Measurements from ENCODE around the gene TSPAN17. TPM values are rescaled to one million over a fixed set of nuclear protein-coding genes. Genes with fewer than 3 reads are reported as not detected.

TSPAN17 gene
- total RNA-seq, 1 experiment from 2014 or later = 50.1 TPM

DNA sequence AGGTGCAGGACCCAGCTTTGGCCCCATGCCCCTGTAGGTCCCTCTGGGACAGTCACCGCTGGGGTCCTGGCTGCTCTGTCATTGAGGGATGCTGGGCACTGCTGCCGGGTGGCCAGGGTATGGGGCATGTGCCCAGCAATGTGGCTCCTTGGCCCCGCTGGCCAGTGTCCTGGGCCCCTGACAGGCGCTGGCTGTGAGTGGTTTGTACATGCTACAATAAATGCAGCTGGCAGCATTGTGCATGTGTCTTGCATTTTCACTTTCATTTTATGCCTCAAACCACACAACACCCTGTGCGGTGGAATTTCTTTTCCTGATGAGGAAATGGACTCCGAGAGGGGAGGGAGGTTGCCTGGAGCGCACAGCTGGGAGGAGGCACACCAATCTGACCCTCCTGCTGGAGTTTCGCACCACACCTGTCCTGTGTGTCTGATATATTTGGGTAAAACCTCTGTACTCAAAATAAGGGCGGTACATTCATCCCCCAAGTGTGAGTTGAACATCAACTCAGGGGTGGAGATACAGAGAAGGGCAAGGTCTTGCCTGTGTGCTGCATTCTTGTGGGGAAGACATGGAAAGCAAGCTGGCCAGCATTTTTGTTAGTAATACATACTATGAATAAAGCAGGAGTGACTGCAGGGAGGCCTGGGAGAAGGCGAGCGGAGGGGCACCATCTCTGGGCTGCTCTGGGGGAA, 11.7 kb downstream of the TSPAN17 start:
- Histone ChIP-seq H3K9me2 (ENCODE audit: insufficient read depth) (no peaks in the 10 kb centered on the region), H3K27ac (ENCODE audit: low read depth, low read length) (no peak overlapping the region), H2AFZ (ENCODE audit: low read depth, low read length, poor library complexity, severe bottlenecking) (no peak overlapping the region), H3K4me3 (replicated peaks in 1 of 2; ENCODE audit: low read depth in 1 of 2, low read length in 2 of 2) (no peak overlapping the region), H3K27me3 (ENCODE audit: insufficient read depth, low read length) (no peaks in the 10 kb centered on the region), H3K79me2 (ENCODE audit: insufficient read depth, low read length) (no peaks in the 10 kb centered on the region), H3K9ac (ENCODE audit: low read length) (no peak overlapping the region), H4K20me1 (ENCODE audit: insufficient read depth) (no peaks in the 10 kb centered on the region), H3K4me1 (ENCODE audit: control insufficient read depth in 1 of 2, insufficient read depth in 2 of 2, low read length in 2 of 2) (no peaks in the 10 kb centered on the region; a peak in 1 of 4 replicates), H3K9me3 (ENCODE audit: control insufficient read depth in 1 of 2, insufficient read depth in 1 of 2, low read depth in 1 of 2, low read length in 2 of 2) (no peaks in the 10 kb centered on the region), H3K36me3 (ENCODE audit: control insufficient read depth in 1 of 2, insufficient read depth in 2 of 2, low read length in 2 of 2) (no peaks in the 10 kb centered on the region), H3K4me2 (ENCODE audit: low read length) (no peak overlapping the region)
- ChIA-PET POLR2A (interaction anchor here (0.6 kb wide), 1 partner anchor 241 kb away, joined by 3 read pairs; no protein-coding TSS in a partner anchor), RAD21 (ENCODE audit: low non-redundant PET in 1 of 2, low total read pairs in 2 of 2, uncharacterized antibody in 2 of 2, unreplicated experiment in 2 of 2) (no interaction called here), CTCF (interaction anchor here (0.9 to 3.2 kb wide), 7 partner anchors 9 to 455 kb away, joined by 3 to 16 read pairs (median 5); partner anchors contain the start of gene FGFR4)
- no TSS peak for BruUV-seq (replicated peaks)
- intact Hi-C loops (cut with micrococcal nuclease) = loop anchor here (10.0 kb wide), 1 partner anchor 646 kb away; the partner anchor contains the start of genes PRELID1 and RAB24
- no peak for TF ChIP-seq TCF7L2 (IDR thresholded peaks at IDR 0.05; ENCODE audit: borderline replicate concordance, extremely low read depth, insufficient read depth, insufficient read length)
- TF ChIP-seq FOSL1 (IDR thresholded peaks at IDR 0.05; ENCODE audit: low read depth) = no peak
- TF ChIP-seq SIN3A (IDR thresholded peaks at IDR 0.05; ENCODE audit: low read depth) = no peak
- TF ChIP-seq POLR2AphosphoS5 (IDR thresholded peaks at IDR 0.05; ENCODE audit: low read depth, low read length) = no peak
- TF ChIP-seq YY1 (IDR thresholded peaks at IDR 0.05; ENCODE audit: extremely low read depth, insufficient replicate concordance, low read depth, low read length) = no peak
- no peak for TF ChIP-seq SRF (IDR thresholded peaks at IDR 0.05; ENCODE audit: low read depth)
- TF ChIP-seq CBX3 (IDR thresholded peaks at IDR 0.05; ENCODE audit: low read depth) = no peak
- TF ChIP-seq, protein P1, sequence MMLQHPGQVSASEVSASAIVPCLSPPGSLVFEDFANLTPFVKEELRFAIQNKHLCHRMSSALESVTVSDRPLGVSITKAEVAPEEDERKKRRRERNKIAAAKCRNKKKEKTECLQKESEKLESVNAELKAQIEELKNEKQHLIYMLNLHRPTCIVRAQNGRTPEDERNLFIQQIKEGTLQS (IDR thresholded peaks at IDR 0.05) = no peak
- TF ChIP-seq POLR2A (IDR thresholded peaks at IDR 0.05; ENCODE audit: borderline replicate concordance, extremely low read depth, insufficient read depth, insufficient read length) = no peak
- TF ChIP-seq EZH2 (IDR thresholded peaks at IDR 0.05) = no peak
- TF ChIP-seq, protein P2, sequence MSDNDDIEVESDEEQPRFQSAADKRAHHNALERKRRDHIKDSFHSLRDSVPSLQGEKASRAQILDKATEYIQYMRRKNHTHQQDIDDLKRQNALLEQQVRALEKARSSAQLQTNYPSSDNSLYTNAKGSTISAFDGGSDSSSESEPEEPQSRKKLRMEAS (IDR thresholded peaks at IDR 0.05) = no peak
- DNase-seq (ENCODE audit: low read depth, low spot score) = no peak
- no peak for ATAC-seq

Measured in HCT116 (cell line).